PFSK-1 (cell line): ENCODE results near the gene KRTAP1-4. TPM values are rescaled to one million over a fixed set of nuclear protein-coding genes. Genes with fewer than 3 reads are reported as not detected.

Experiments
- FOXP2 ChIP-seq: optimal IDR thresholded peaks from 2 replicates; pipeline ENCODE3; 2011; ENCODE audit warnings: borderline replicate concordance, control low read depth, inconsistent platforms; ENCODE audit not compliant: insufficient read depth; ENCODE audit errors: extremely low read length, extremely low read depth
- POLR2AphosphoS5 ChIP-seq: IDR thresholded peaks from 2 replicates; pipeline ENCODE4 v1.6.1; 2012; ENCODE audit warnings: low read depth, mild to moderate bottlenecking, control low read depth, low read length, moderate library complexity
- SIN3A ChIP-seq: IDR thresholded peaks from 2 replicates; pipeline ENCODE4 v1.6.1; 2012; ENCODE audit warnings: mild to moderate bottlenecking, low read length, moderate library complexity, borderline replicate concordance; ENCODE audit not compliant: insufficient read depth
- TAF1 ChIP-seq: IDR thresholded peaks from 2 replicates; pipeline ENCODE4 v1.6.1; 2012; ENCODE audit warnings: low read length, control low read depth, borderline replicate concordance; ENCODE audit not compliant: insufficient read depth
- polyA plus RNA-seq: library from polyadenylated mRNA; unstranded; fragments of >200 nt; gene quantifications from one replicate; pipeline ENCODE4 v1.2.1, GENCODE V29; 2012; ENCODE audit warnings: low read depth, missing spikeins; ENCODE audit not compliant: insufficient read length
- TF ChIP-seq, protein P1 (sequence below), 2 experiments: IDR thresholded peaks; 2 replicates each; pipeline versions ENCODE4 v1.6.1 to v1.8.0; 2011 to 2012; ENCODE audit warnings: low read depth in 2 of 2, low read length in 2 of 2, control low read depth in 1 of 2, inconsistent platforms in 1 of 2, mild to moderate bottlenecking in 1 of 2, moderate library complexity in 1 of 2; ENCODE audit not compliant: insufficient read depth in 1 of 2

Gene KRTAP1-4, protein sequence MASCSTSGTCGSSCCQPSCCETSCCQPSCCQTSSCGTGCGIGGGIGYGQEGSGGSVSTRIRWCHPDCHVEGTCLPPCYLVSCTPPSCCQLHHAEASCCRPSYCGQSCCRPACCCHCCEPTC
- not detected for polyA plus RNA-seq

DNA sequence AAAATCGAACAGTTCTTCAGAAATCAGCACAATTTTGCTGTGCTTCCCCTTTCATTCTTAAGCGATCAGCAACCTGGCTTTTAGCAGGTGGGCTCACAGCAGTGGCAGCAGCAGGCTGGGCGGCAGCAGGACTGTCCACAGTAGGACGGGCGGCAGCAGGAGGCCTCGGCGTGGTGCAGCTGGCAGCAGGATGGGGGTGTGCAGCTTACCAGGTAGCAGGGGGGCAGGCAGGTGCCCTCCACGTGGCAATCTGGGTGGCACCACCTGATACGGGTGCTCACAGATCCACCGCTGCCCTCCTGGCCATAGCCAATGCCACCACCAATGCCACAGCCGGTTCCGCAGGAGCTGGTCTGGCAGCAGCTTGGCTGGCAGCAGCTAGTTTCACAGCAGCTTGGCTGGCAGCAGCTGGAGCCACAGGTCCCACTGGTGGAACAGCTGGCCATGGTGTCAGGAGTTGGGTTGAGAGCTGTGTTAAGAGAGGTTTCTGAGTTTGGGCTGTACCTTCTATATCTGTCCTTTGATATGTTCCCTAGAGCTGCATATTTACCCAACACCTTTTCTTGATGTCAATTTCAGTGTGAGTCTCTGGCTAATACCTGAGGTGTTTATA, at the start of gene KRTAP1-4:
TSS of gene KRTAP1-4 (minus strand) at position 563 of the 613 bp plus-strand sequence. CDS start at position 446, 117 bp downstream.
- TF ChIP-seq, protein P1, sequence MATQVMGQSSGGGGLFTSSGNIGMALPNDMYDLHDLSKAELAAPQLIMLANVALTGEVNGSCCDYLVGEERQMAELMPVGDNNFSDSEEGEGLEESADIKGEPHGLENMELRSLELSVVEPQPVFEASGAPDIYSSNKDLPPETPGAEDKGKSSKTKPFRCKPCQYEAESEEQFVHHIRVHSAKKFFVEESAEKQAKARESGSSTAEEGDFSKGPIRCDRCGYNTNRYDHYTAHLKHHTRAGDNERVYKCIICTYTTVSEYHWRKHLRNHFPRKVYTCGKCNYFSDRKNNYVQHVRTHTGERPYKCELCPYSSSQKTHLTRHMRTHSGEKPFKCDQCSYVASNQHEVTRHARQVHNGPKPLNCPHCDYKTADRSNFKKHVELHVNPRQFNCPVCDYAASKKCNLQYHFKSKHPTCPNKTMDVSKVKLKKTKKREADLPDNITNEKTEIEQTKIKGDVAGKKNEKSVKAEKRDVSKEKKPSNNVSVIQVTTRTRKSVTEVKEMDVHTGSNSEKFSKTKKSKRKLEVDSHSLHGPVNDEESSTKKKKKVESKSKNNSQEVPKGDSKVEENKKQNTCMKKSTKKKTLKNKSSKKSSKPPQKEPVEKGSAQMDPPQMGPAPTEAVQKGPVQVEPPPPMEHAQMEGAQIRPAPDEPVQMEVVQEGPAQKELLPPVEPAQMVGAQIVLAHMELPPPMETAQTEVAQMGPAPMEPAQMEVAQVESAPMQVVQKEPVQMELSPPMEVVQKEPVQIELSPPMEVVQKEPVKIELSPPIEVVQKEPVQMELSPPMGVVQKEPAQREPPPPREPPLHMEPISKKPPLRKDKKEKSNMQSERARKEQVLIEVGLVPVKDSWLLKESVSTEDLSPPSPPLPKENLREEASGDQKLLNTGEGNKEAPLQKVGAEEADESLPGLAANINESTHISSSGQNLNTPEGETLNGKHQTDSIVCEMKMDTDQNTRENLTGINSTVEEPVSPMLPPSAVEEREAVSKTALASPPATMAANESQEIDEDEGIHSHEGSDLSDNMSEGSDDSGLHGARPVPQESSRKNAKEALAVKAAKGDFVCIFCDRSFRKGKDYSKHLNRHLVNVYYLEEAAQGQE (IDR thresholded peaks at IDR 0.05; ENCODE audit: insufficient read depth in 1 of 2, low read depth in 2 of 2, low read length in 2 of 2): no peak
- TF ChIP-seq FOXP2 (no peak), TAF1 (no peak), POLR2AphosphoS5 (no peak), SIN3A (no peak)

DNA sequence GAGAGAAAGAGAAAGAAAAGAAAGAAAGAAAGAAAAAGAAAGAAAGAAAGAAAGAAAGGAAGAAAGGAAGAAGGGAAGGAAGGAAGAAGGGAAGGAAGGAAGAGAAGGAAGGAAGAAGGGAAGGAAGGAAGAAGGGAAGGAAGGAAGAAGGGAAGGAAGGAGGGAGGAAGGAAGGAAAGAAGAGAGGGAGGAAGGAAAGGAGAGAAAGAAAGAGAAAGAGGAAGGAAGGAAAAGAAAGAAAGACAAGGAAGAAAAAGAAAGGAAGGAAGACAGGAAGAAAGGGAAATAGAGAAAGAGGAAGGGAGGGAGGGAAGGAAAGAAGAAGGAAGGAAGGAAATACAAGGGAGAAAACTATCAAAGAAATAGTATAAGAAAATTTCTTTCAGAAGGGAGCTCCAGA, 46.8 kb upstream of the KRTAP1-4 start:
- TF ChIP-seq, protein P1 (IDR thresholded peaks at IDR 0.05; ENCODE audit: insufficient read depth in 1 of 2, low read depth in 2 of 2, low read length in 2 of 2): no peak
- TF ChIP-seq TAF1 (no peak), POLR2AphosphoS5 (no peak), SIN3A (no peak)

DNA sequence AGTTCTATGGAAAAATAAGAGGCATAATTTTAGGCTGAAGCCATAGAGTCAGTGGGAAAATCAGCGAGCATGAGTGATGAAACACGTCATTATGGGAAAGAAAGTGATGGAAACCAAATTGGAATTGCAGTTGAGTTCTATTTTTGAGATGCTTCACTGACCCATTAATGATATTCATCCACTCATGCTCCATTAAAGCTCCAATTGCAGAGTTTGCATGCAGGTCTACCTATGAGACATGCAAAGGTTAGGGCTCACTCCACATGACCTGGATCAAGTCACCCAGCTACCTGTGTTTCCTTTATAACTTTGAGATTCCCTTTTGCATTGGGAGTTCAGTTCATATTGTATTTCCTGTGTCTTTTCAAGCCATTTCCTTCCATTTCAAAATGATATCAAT, 43.7 kb upstream of the KRTAP1-4 start:
- TF ChIP-seq, protein P1 (IDR thresholded peaks at IDR 0.05; ENCODE audit: insufficient read depth in 1 of 2, low read depth in 2 of 2, low read length in 2 of 2): no peak
- TF ChIP-seq SIN3A: no peak
- TF ChIP-seq TAF1: no peak
- no peak for TF ChIP-seq FOXP2
- TF ChIP-seq POLR2AphosphoS5: no peak

DNA sequence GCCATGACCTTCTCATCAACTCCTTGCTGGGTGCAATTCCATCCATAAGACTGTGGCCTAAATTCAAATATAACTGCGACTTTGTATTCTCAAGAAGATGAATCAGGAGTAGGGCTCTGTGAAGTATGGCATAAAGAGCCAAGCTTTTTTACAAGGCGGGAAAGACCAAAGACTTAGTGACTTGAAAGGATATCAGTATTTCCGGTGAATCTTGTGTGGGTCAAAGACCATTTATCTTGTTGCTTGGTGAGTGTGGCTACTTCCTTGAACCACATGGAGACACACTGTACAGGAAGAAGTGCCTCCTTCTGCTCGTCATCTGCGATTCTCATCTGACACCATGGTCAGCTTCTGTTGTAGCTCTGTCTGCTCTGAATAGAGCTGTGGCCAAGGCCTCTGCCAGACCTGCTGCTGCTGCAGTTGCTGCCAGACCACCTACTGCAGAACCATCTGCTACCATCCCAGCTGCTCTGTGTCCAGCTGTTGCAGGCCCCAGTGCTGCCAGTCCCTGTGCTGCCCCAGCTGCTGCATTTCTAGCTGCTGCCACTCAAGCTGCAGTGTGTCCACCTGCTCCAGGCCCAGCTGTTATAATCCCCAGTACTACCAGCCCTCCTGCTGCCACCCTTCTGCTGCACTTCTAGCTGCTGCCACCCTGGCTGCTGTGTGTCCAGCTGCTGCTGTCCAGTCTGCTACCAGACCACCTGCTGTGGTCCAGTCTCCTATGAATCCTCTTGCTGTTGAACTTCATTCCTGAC, 41.8 kb upstream of the KRTAP1-4 start:
- TF ChIP-seq, protein P1 (IDR thresholded peaks at IDR 0.05; ENCODE audit: insufficient read depth in 1 of 2, low read depth in 2 of 2, low read length in 2 of 2): no peak
- TF ChIP-seq FOXP2 (no peak), POLR2AphosphoS5 (no peak), TAF1 (no peak), SIN3A (no peak)
